K562 (cell line): ENCODE results near the gene JPH2. TPM values are rescaled to one million over a fixed set of nuclear protein-coding genes. Genes with fewer than 3 reads are reported as not detected.
A peak's percentile ranks its signal among the peaks of the same experiment; 100 is the strongest.

ENCODE experiments used
- ATAC-seq: fragments of 200-7000 bp; cut with Tn5 transposase; 3 replicates; pipeline ENCODE4 v1.9.1; 2020; ENCODE audit warnings: moderate library complexity
- BruUV-seq: library from RNA; stranded (reverse); fragments of 400-500 nt; replicated peaks from 2 replicates; lab custom pipeline; 2021; lab: Mats Ljungman, UMichigan
- CTCF ChIA-PET: fragments of 300-600 bp; formaldehyde crosslinking; extraction: SDS; loops from one replicate; lab custom pipeline; 2021; ENCODE audit warnings: low intra/inter-chr PET ratio; lab: Yijun Ruan, JAX
- POLR2A ChIA-PET: fragments of 300-600, 350-650 bp; sonication (Branson Sonifier 250); formaldehyde crosslinking; extraction: SDS; loops from one replicate; lab custom pipeline; 2021; ENCODE audit warnings: antibody characterized with exemption, inconsistent platforms; lab: Yijun Ruan, JAX
- DNase-seq, 4 experiments: peaks; one replicate each; pipeline versions ENCODE4 v3.0.0 to v3.0.0-alpha.2; 2011 to 2018; ENCODE audit warnings: low spot score in 3 of 4, mixed read lengths in 3 of 4; ENCODE audit errors: extremely low read depth in 1 of 4
- FAIRE-seq: peaks from 2 replicates; lab custom pipeline; 2011; peaks lifted over from hg19 to GRCh38; lab: Jason Lieb, UNC
- H2AFZ ChIP-seq: 2 replicates; pipeline ENCODE4 v1.6.0; 2011; ENCODE audit warnings: low read depth, low read length, control low read depth, inconsistent platforms
- H3K27ac ChIP-seq: fragments of 200-600 bp; 3 replicates; pipeline ENCODE4 v1.8.0; 2011; ENCODE audit warnings: low read depth, mild to moderate bottlenecking, control low read depth, inconsistent platforms, low read length, moderate library complexity, mixed read lengths; ENCODE audit errors: extremely low read depth
- H3K27me3 ChIP-seq, 2 experiments: fragments of 300-600 bp in 1 of 2; 2 replicates in 1 of 2; 3 replicates in 1 of 2; pipeline versions ENCODE4 v1.6.0 to v1.8.0; 2011; ENCODE audit warnings: inconsistent platforms in 2 of 2, low read length in 2 of 2, mild to moderate bottlenecking in 1 of 2, mixed read lengths in 1 of 2, moderate library complexity in 1 of 2; ENCODE audit not compliant: control insufficient read depth in 2 of 2, insufficient read depth in 2 of 2
- H3K36me3 ChIP-seq: fragments of 300-600 bp; 3 replicates; pipeline ENCODE4 v1.8.0; 2011; ENCODE audit warnings: mild to moderate bottlenecking, low read length, inconsistent platforms; ENCODE audit not compliant: control insufficient read depth, insufficient read depth
- H3K4me1 ChIP-seq, 2 experiments: fragments of 200-600 bp in 1 of 2; replicated peaks in 1 of 2; 2 replicates in 1 of 2; 3 replicates in 1 of 2; pipeline versions ENCODE4 v1.5.1 to v1.8.0; 2011; ENCODE audit warnings: inconsistent platforms in 2 of 2, low read length in 2 of 2, mild to moderate bottlenecking in 1 of 2, mixed read lengths in 1 of 2, moderate library complexity in 1 of 2; ENCODE audit not compliant: control insufficient read depth in 2 of 2, insufficient read depth in 2 of 2
- H3K4me2 ChIP-seq: 2 replicates; pipeline ENCODE4 v1.6.1; 2011; ENCODE audit warnings: low read length, control low read depth, inconsistent platforms, mixed read lengths; ENCODE audit not compliant: insufficient read depth
- H3K4me3 ChIP-seq: fragments of 200-600 bp; sonication (generic), shearing (Covaris generic); 2 replicates; pipeline ENCODE4 v1.5.1; 2016; ENCODE audit warnings: control low read depth, inconsistent platforms
- H3K79me2 ChIP-seq: fragments of 200-600 bp; 3 replicates; pipeline ENCODE4 v1.8.0; 2011; ENCODE audit warnings: low read length, inconsistent platforms; ENCODE audit not compliant: control insufficient read depth, insufficient read depth
- H3K9ac ChIP-seq, 2 experiments: 2 replicates each; pipeline versions ENCODE4 v1.6.0 to v1.6.1; 2011; ENCODE audit warnings: low read depth in 2 of 2, low read length in 2 of 2, control low read depth in 1 of 2, inconsistent platforms in 1 of 2, mild to moderate bottlenecking in 1 of 2, mixed read lengths in 1 of 2; ENCODE audit not compliant: insufficient read depth in 1 of 2
- H3K9me1 ChIP-seq: one replicate; pipeline ENCODE4 v1.6.0; 2011; ENCODE audit warnings: inconsistent platforms, mild to moderate bottlenecking, low read length, moderate library complexity; ENCODE audit not compliant: control insufficient read depth, insufficient read depth
- H3K9me3 ChIP-seq: replicated peaks from 2 replicates; pipeline ENCODE4 v1.5.1; 2011; ENCODE audit warnings: low read depth, low read length, inconsistent platforms; ENCODE audit not compliant: control insufficient read depth, insufficient read depth
- H4K20me1 ChIP-seq: replicated peaks from 2 replicates; pipeline ENCODE4 v1.6.1; 2011; ENCODE audit warnings: low read length, inconsistent platforms, mixed read lengths; ENCODE audit not compliant: control insufficient read depth, insufficient read depth
- BHLHE40 ChIP-seq: IDR thresholded peaks from 2 replicates; pipeline ENCODE4 v1.6.1; 2011; ENCODE audit warnings: low read length, improper control_type of control experiment
- CC2D1A ChIP-seq: fragments of 450-650 bp; IDR thresholded peaks from 2 replicates; pipeline ENCODE4 v1.6.1; 2017; ENCODE audit warnings: mild to moderate bottlenecking
- DEAF1 ChIP-seq: fragments of 450-650 bp; formaldehyde crosslinking; IDR thresholded peaks from 2 replicates; pipeline ENCODE4 v1.4.0; 2020; ENCODE audit warnings: mild to moderate bottlenecking, moderate library complexity
- DNMT1 ChIP-seq: fragments of 450-650 bp; IDR thresholded peaks from 2 replicates; pipeline ENCODE4 v1.6.1; 2016; ENCODE audit warnings: antibody characterized with exemption, mild to moderate bottlenecking
- FOXP1 ChIP-seq: sonication (generic); formaldehyde crosslinking; IDR thresholded peaks from 2 replicates; pipeline ENCODE4 v1.8.0; 2022; ENCODE audit warnings: mild to moderate bottlenecking, missing genetic modification reagents
- HDAC6 ChIP-seq: IDR thresholded peaks from 2 replicates; pipeline ENCODE4 v1.6.1; 2012; ENCODE audit warnings: low read depth, mild to moderate bottlenecking, control low read depth, inconsistent platforms, low read length, moderate library complexity
- KDM5B ChIP-seq: fragments of 200-600 bp; sonication (generic); IDR thresholded peaks from 2 replicates; pipeline ENCODE4 v1.6.1; 2012; ENCODE audit warnings: low read depth, mild to moderate bottlenecking, moderate library complexity, low read length, control low read depth, inconsistent platforms; ENCODE audit not compliant: insufficient replicate concordance
- NEUROD1 ChIP-seq: fragments of 150-350 bp; IDR thresholded peaks from 2 replicates; pipeline ENCODE4 v1.6.1; 2014; ENCODE audit warnings: borderline replicate concordance, low read length, low read depth; ENCODE audit not compliant: partially characterized antibody
- NRF1 ChIP-seq, 2 experiments: fragments of 450-650 bp; IDR thresholded peaks in 1 of 2; conservative IDR thresholded peaks in 1 of 2; 2 replicates each; pipeline ENCODE4 v1.6.1; 2014; ENCODE audit warnings: mild to moderate bottlenecking in 2 of 2
- RAD21 ChIP-seq, 2 experiments: fragments of 250-450 bp in 1 of 2; fragments of 450-650 bp in 1 of 2; sonication (Bioruptor Pico) in 1 of 2; formaldehyde crosslinking in 1 of 2; IDR thresholded peaks in 1 of 2; conservative IDR thresholded peaks in 1 of 2; 2 replicates each; pipeline versions ENCODE4 v1.4.0 to v1.8.0; 2020 to 2022; ENCODE audit warnings: mild to moderate bottlenecking in 2 of 2, moderate library complexity in 1 of 2
- RUNX1 ChIP-seq: sonication (generic); IDR thresholded peaks from 2 replicates; pipeline ENCODE4 v1.6.1; 2016; ENCODE audit warnings: antibody characterized with exemption, low read depth
- THRAP3 ChIP-seq: fragments of 450-650 bp; IDR thresholded peaks from 2 replicates; pipeline ENCODE4 v1.6.1; 2016; ENCODE audit warnings: mild to moderate bottlenecking, inconsistent platforms, borderline replicate concordance
- ZNF12 ChIP-seq: sonication (generic); formaldehyde crosslinking; IDR thresholded peaks from 2 replicates; pipeline ENCODE4 v1.4.0; 2020; ENCODE audit warnings: mild to moderate bottlenecking, missing genetic modification reagents
- ZNF395 ChIP-seq: fragments of 200-800 bp; sonication (Bioruptor generic); IDR thresholded peaks from 2 replicates; pipeline ENCODE4 v1.6.1; 2017; ENCODE audit warnings: missing genetic modification characterization, missing compliant biosample characterization
- ZNF583 ChIP-seq: fragments of 250-450 bp; sonication (Bioruptor Pico); IDR thresholded peaks from 2 replicates; pipeline ENCODE4 v1.4.0; 2020
- ZNF707 ChIP-seq: fragments of 250-450 bp; sonication (Bioruptor Pico); conservative IDR thresholded peaks from 2 replicates; pipeline ENCODE4 v1.8.0; 2022; ENCODE audit warnings: inconsistent platforms, mild to moderate bottlenecking, moderate library complexity
- WGBS: fragments of 100-300 bp; shearing (Covaris generic); methylation state at CpG from one replicate; pipeline ENCODE4 v1.1.6; 2016; ENCODE audit warnings: low coverage, mixed read lengths; ENCODE audit not compliant: insufficient coverage; ENCODE audit errors: missing lambda C conversion rate; 5-methylcytosine and 5-hydroxymethylcytosine counted together
- in situ Hi-C: fragments of 300-500 bp; cut with MboI; formaldehyde crosslinking; loops from 4 replicates; pipeline ENCODE4 v1.15.0; 2018; ENCODE audit warnings: inconsistent platforms, mixed read lengths
- intact Hi-C: fragments of 100-400 bp; cut with micrococcal nuclease; formaldehyde crosslinking; loops from 2 replicates; pipeline ENCODE4 v1.14.2; 2022
- polyA plus RNA-seq, 8 experiments: library from polyadenylated mRNA; depleted of rRNA in 4 of 8; stranded (reverse) in 5 of 8; unstranded in 3 of 8; fragments of >200 nt; fragmentation: Nextera tagmentation in 2 of 8; fragmentation: Illumina TruSeq in 1 of 8; extraction: Ambion mirVana in 2 of 8; extraction: Trizol in 1 of 8; gene quantifications; 2 replicates each; pipeline versions ENCODE4 v1.2.1 to v1.2.3, GENCODE V29; 2011 to 2014; ENCODE audit warnings: inconsistent platforms in 1 of 8, missing spikeins in 1 of 8
- total RNA-seq, 7 experiments: library from RNA; depleted of rRNA in 6 of 7; stranded (reverse); fragments of >200 nt in 6 of 7; fragmentation: Illumina TruSeq in 2 of 7; extraction: Trizol in 2 of 7; gene quantifications; 2 replicates each; pipeline versions ENCODE4 v1.2.1 to v1.2.3, GENCODE V29; 2011 to 2021; ENCODE audit warnings: low replicate concordance in 1 of 7
- TF ChIP-seq, protein P1 (sequence below), 3 experiments: IDR thresholded peaks in 2 of 3; conservative IDR thresholded peaks in 1 of 3; 2 replicates each; pipeline ENCODE4 v1.5.1; 2011 to 2012; ENCODE audit warnings: low read length in 3 of 3, mild to moderate bottlenecking in 3 of 3, control low read depth in 2 of 3, improper control_type of control experiment in 1 of 3, inconsistent platforms in 1 of 3, low read depth in 1 of 3, mixed read lengths in 1 of 3, moderate library complexity in 1 of 3; ENCODE audit not compliant: insufficient read depth in 2 of 3

JPH2 gene
- total and polyA plus RNA-seq, 9 of the 15 experiments (the other 6 are each of a cell fraction or from before 2014, with no cell fraction given), result not detected

- in situ Hi-C loops, result loop anchor here (5.0 to 10.0 kb wide), 3 partner anchors 97 to 390 kb away; partner anchors contain the start of gene FITM2
- peaks cover 4% of the 10 kb centered on the region for H3K79me2 ChIP-seq
- WGBS, result 35% methylated on average over 7 of the region's 7 CpGs
- no peak for TF ChIP-seq HDAC6
- TF ChIP-seq NRF1 (conservative IDR thresholded peaks at IDR 0.05 in 1 of 2, IDR thresholded peaks at IDR 0.05 in 1 of 2), result no peak
- TF ChIP-seq THRAP3, result no peak
- TF ChIP-seq FOXP1 (CRISPR knock-in tag), result no peak
- TF ChIP-seq KDM5B, result no peak
- 0 out of 2 replicates have a peak, but pooled peaks have one; percentile 17 for TF ChIP-seq CC2D1A
- TF ChIP-seq DNMT1, result no peak
- no peak for TF ChIP-seq NEUROD1
- no peak for TF ChIP-seq ZNF12 (CRISPR knock-in tag)
- no peak for TF ChIP-seq ZNF583
- no peak for TF ChIP-seq ZNF395 (CRISPR knock-in tag)
- TF ChIP-seq BHLHE40, result peak; percentile 61
- peak; percentile 71 to 83 for TF ChIP-seq RAD21 (CRISPR knock-in tag; conservative IDR thresholded peaks at IDR 0.05 in 1 of 2, IDR thresholded peaks at IDR 0.05 in 1 of 2)
- TF ChIP-seq ZNF707 (CRISPR knock-in tag), result no peak
- TF ChIP-seq DEAF1 (CRISPR knock-in tag), result peak; percentile 59
- no peak for TF ChIP-seq RUNX1
- TF ChIP-seq, protein P1, sequence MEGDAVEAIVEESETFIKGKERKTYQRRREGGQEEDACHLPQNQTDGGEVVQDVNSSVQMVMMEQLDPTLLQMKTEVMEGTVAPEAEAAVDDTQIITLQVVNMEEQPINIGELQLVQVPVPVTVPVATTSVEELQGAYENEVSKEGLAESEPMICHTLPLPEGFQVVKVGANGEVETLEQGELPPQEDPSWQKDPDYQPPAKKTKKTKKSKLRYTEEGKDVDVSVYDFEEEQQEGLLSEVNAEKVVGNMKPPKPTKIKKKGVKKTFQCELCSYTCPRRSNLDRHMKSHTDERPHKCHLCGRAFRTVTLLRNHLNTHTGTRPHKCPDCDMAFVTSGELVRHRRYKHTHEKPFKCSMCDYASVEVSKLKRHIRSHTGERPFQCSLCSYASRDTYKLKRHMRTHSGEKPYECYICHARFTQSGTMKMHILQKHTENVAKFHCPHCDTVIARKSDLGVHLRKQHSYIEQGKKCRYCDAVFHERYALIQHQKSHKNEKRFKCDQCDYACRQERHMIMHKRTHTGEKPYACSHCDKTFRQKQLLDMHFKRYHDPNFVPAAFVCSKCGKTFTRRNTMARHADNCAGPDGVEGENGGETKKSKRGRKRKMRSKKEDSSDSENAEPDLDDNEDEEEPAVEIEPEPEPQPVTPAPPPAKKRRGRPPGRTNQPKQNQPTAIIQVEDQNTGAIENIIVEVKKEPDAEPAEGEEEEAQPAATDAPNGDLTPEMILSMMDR (IDR thresholded peaks at IDR 0.05 in 2 of 3, conservative IDR thresholded peaks at IDR 0.05 in 1 of 3; ENCODE audit: insufficient read depth in 2 of 3, low read depth in 1 of 3, low read length in 3 of 3), result peak; percentile 85 to 89 (median 89)
Observed at GRCh38 chr20:44215125-44215524, 28.1 kb upstream of the JPH2 start.

More at GRCh38 chr20:44215125-44215524, 28.1 kb upstream of the JPH2 start:
- peak; percentile 48 for ATAC-seq
- Histone ChIP-seq H3K36me3 (no peaks in the 10 kb centered on the region), H3K9me3 (no peaks in the 10 kb centered on the region), H3K9me1 (no peaks in the 10 kb centered on the region), H3K4me3 (no peak overlapping the region), H3K4me2 (no peak overlapping the region), H3K27me3 (no peaks in the 10 kb centered on the region; a peak in 1 of 5 replicates), H3K27ac (no peak overlapping the region), H3K4me1 (peaks cover 10 to 18% of the 10 kb centered on the region in 2 experiments), H4K20me1 (peaks cover 6% of the 10 kb centered on the region), H2AFZ (no peak overlapping the region), H3K9ac (no peak overlapping the region)
- intact Hi-C loops, result loop anchor here (5.0 kb wide), 2 partner anchors 397 to 517 kb away; no protein-coding TSS in a partner anchor
- DNase-seq, result peak; percentile 35 to 75 (median 48)
- no TSS peak for BruUV-seq
- ChIA-PET POLR2A (interaction anchor here (1.3 kb wide), 1 partner anchor 9 kb away, joined by 3 read pairs; no protein-coding TSS in a partner anchor), CTCF (interaction anchor here (0.6 to 6.3 kb wide), 8 partner anchors 57 to 519 kb away, joined by 3 to 79 read pairs (median 4); partner anchors contain the start of gene FITM2)
- FAIRE-seq, result peak; percentile 84
